ENCODE results near the gene NR5A2.

DNA sequence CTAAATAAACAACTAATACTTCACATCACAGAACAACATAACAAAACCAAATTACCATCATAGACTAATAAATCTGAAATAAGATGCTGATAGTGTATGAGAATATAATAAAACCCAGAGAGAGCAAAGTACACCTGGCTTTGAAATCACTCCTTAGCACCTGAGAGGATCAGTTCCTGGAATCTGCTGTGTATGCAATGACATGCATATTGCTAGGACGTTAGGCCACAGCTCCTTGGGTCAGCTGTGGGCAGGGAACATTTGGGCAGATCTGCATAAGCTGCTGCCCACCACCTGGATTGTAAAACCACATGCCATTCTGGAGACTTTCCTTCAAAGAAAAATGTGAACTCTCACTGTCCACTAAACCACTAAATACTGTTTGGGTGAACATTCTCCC lies 81.1 kb downstream of the NR5A2 start:
- TF ChIP-seq, protein P1, sequence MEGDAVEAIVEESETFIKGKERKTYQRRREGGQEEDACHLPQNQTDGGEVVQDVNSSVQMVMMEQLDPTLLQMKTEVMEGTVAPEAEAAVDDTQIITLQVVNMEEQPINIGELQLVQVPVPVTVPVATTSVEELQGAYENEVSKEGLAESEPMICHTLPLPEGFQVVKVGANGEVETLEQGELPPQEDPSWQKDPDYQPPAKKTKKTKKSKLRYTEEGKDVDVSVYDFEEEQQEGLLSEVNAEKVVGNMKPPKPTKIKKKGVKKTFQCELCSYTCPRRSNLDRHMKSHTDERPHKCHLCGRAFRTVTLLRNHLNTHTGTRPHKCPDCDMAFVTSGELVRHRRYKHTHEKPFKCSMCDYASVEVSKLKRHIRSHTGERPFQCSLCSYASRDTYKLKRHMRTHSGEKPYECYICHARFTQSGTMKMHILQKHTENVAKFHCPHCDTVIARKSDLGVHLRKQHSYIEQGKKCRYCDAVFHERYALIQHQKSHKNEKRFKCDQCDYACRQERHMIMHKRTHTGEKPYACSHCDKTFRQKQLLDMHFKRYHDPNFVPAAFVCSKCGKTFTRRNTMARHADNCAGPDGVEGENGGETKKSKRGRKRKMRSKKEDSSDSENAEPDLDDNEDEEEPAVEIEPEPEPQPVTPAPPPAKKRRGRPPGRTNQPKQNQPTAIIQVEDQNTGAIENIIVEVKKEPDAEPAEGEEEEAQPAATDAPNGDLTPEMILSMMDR (IDR thresholded peaks at IDR 0.05), result no peak
- TF ChIP-seq CBFB (CRISPR knock-in tag; IDR thresholded peaks at IDR 0.05; ENCODE audit: low read depth) (no peak), CREB1 (CRISPR knock-in tag; IDR thresholded peaks at IDR 0.05) (no peak), GABPB1 (CRISPR knock-in tag; IDR thresholded peaks at IDR 0.05) (no peak), GTF2I (CRISPR knock-in tag; conservative IDR thresholded peaks at IDR 0.05) (no peak), NR1H2 (CRISPR knock-in tag; IDR thresholded peaks at IDR 0.05) (no peak), TEAD4 (CRISPR knock-in tag; IDR thresholded peaks at IDR 0.05) (no peak), ELF4 (CRISPR knock-in tag; IDR thresholded peaks at IDR 0.05; ENCODE audit: low read depth) (no peak), ZBTB21 (CRISPR knock-in tag; IDR thresholded peaks at IDR 0.05; ENCODE audit: borderline replicate concordance) (no peak), CREM (CRISPR knock-in tag; IDR thresholded peaks at IDR 0.05) (no peak), FOXP1 (CRISPR knock-in tag; IDR thresholded peaks at IDR 0.05; ENCODE audit: borderline replicate concordance) (no peak)
- TF ChIP-seq, protein P2, sequence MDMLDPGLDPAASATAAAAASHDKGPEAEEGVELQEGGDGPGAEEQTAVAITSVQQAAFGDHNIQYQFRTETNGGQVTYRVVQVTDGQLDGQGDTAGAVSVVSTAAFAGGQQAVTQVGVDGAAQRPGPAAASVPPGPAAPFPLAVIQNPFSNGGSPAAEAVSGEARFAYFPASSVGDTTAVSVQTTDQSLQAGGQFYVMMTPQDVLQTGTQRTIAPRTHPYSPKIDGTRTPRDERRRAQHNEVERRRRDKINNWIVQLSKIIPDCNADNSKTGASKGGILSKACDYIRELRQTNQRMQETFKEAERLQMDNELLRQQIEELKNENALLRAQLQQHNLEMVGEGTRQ (CRISPR knock-in tag; IDR thresholded peaks at IDR 0.05), result no peak
- TF ChIP-seq, protein P3, sequence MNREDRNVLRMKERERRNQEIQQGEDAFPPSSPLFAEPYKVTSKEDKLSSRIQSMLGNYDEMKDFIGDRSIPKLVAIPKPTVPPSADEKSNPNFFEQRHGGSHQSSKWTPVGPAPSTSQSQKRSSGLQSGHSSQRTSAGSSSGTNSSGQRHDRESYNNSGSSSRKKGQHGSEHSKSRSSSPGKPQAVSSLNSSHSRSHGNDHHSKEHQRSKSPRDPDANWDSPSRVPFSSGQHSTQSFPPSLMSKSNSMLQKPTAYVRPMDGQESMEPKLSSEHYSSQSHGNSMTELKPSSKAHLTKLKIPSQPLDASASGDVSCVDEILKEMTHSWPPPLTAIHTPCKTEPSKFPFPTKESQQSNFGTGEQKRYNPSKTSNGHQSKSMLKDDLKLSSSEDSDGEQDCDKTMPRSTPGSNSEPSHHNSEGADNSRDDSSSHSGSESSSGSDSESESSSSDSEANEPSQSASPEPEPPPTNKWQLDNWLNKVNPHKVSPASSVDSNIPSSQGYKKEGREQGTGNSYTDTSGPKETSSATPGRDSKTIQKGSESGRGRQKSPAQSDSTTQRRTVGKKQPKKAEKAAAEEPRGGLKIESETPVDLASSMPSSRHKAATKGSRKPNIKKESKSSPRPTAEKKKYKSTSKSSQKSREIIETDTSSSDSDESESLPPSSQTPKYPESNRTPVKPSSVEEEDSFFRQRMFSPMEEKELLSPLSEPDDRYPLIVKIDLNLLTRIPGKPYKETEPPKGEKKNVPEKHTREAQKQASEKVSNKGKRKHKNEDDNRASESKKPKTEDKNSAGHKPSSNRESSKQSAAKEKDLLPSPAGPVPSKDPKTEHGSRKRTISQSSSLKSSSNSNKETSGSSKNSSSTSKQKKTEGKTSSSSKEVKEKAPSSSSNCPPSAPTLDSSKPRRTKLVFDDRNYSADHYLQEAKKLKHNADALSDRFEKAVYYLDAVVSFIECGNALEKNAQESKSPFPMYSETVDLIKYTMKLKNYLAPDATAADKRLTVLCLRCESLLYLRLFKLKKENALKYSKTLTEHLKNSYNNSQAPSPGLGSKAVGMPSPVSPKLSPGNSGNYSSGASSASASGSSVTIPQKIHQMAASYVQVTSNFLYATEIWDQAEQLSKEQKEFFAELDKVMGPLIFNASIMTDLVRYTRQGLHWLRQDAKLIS (CRISPR knock-in tag; IDR thresholded peaks at IDR 0.05; ENCODE audit: borderline replicate concordance), result no peak
- TF ChIP-seq, protein P4, sequence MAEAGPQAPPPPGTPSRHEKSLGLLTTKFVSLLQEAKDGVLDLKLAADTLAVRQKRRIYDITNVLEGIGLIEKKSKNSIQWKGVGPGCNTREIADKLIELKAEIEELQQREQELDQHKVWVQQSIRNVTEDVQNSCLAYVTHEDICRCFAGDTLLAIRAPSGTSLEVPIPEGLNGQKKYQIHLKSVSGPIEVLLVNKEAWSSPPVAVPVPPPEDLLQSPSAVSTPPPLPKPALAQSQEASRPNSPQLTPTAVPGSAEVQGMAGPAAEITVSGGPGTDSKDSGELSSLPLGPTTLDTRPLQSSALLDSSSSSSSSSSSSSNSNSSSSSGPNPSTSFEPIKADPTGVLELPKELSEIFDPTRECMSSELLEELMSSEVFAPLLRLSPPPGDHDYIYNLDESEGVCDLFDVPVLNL (CRISPR knock-in tag; IDR thresholded peaks at IDR 0.05; ENCODE audit: borderline replicate concordance, low read depth), result no peak
